K562 (cell line): ENCODE results near the gene BTG2.

Source experiments
- CTCF ChIP-seq, 3 experiments: IDR thresholded peaks in 2 of 3; conservative IDR thresholded peaks in 1 of 3; 2 replicates each; pipeline ENCODE4 v1.5.1; 2011 to 2012; ENCODE audit warnings: low read length in 3 of 3, mild to moderate bottlenecking in 3 of 3, control low read depth in 2 of 3, improper control_type of control experiment in 1 of 3, inconsistent platforms in 1 of 3, low read depth in 1 of 3, mixed read lengths in 1 of 3, moderate library complexity in 1 of 3; ENCODE audit not compliant: insufficient read depth in 2 of 3
- TAF1 ChIP-seq: IDR thresholded peaks from 2 replicates; pipeline ENCODE4 v1.6.1; 2011; ENCODE audit warnings: mild to moderate bottlenecking, low read length, moderate library complexity; ENCODE audit not compliant: insufficient read depth, control insufficient read depth, severe bottlenecking; ENCODE audit errors: extremely low read depth

- TF ChIP-seq CTCF (IDR thresholded peaks at IDR 0.05 in 2 of 3, conservative IDR thresholded peaks at IDR 0.05 in 1 of 3; ENCODE audit: insufficient read depth in 2 of 3, low read depth in 1 of 3, low read length in 3 of 3): no peak
- TF ChIP-seq TAF1: no peak
Measured at GRCh38 chr1:203306965-203307541, 1.7 kb downstream of the BTG2 start.
